Endothelial cell of umbilical vein (primary cell): ENCODE data around the gene ABI3BP. TPM values are rescaled to one million over a fixed set of nuclear protein-coding genes. Genes with fewer than 3 reads are reported as not detected.

ENCODE experiments used
- BruUV-seq: library from RNA; stranded (reverse); fragments of 400-500 nt; replicated peaks from 2 replicates; lab custom pipeline; 2021; lab: Mats Ljungman, UMichigan
- CTCF ChIA-PET: fragments of 300-600, 350-600 bp; sonication (Branson Sonifier 250); formaldehyde crosslinking; loops from one replicate; lab custom pipeline; 2021; ENCODE audit warnings: antibody characterized with exemption, inconsistent platforms; lab: Charles Lee
- POLR2A ChIA-PET: fragments of 300-600, 350-600 bp; sonication (Branson Sonifier 250); formaldehyde crosslinking; loops from one replicate; lab custom pipeline; 2021; ENCODE audit warnings: antibody characterized with exemption, inconsistent platforms; lab: Charles Lee
- DNase-seq: peaks from one replicate; pipeline ENCODE4 v3.0.0-alpha.2; 2011; ENCODE audit warnings: low read depth, low spot score
- FAIRE-seq: peaks from 2 replicates; lab custom pipeline; 2011; peaks lifted over from hg19 to GRCh38; lab: Jason Lieb, UNC
- H2AFZ ChIP-seq: 2 replicates; pipeline ENCODE4 v1.6.0; 2012; ENCODE audit warnings: low read depth, low read length, control low read depth, inconsistent platforms
- H3K27ac ChIP-seq: 2 replicates; pipeline ENCODE4 v1.5.1; 2011; ENCODE audit warnings: low read depth, mild to moderate bottlenecking, control low read depth, low read length, moderate library complexity; ENCODE audit not compliant: insufficient read depth
- H3K27me3 ChIP-seq, 2 experiments: 2 replicates each; pipeline versions ENCODE4 v1.6.0 to v1.6.1; 2011; ENCODE audit warnings: low read length in 2 of 2, mixed read lengths in 1 of 2; ENCODE audit not compliant: control insufficient read depth in 2 of 2, insufficient read depth in 2 of 2
- H3K36me3 ChIP-seq, 2 experiments: 2 replicates in 1 of 2; 3 replicates in 1 of 2; pipeline ENCODE4 v1.5.1; 2011; ENCODE audit warnings: low read length in 2 of 2, mild to moderate bottlenecking in 1 of 2, moderate library complexity in 1 of 2; ENCODE audit not compliant: control insufficient read depth in 2 of 2, insufficient read depth in 2 of 2; ENCODE audit errors: extremely low read depth in 1 of 2
- H3K4me1 ChIP-seq: 3 replicates; pipeline ENCODE4 v1.5.1; 2011; ENCODE audit warnings: mild to moderate bottlenecking, low read length; ENCODE audit not compliant: control insufficient read depth, insufficient read depth; ENCODE audit errors: extremely low read depth
- H3K4me2 ChIP-seq: 2 replicates; pipeline ENCODE4 v1.6.1; 2011; ENCODE audit warnings: low read length, control low read depth, mixed read lengths; ENCODE audit not compliant: insufficient read depth
- H3K4me3 ChIP-seq, 3 experiments: fragments of 200-600 bp in 1 of 3; sonication (generic), shearing (Covaris generic) in 1 of 3; replicated peaks in 1 of 3; 2 replicates each; pipeline ENCODE4 v1.5.1; 2011 to 2016; ENCODE audit warnings: control low read depth in 3 of 3, low read length in 3 of 3, mild to moderate bottlenecking in 2 of 3, inconsistent platforms in 1 of 3, low read depth in 1 of 3, moderate library complexity in 1 of 3; ENCODE audit not compliant: insufficient read depth in 1 of 3
- H3K79me2 ChIP-seq: 2 replicates; pipeline ENCODE4 v1.6.0; 2012; ENCODE audit warnings: low read length, inconsistent platforms; ENCODE audit not compliant: control insufficient read depth, insufficient read depth
- H3K9ac ChIP-seq: replicated peaks from 2 replicates; pipeline ENCODE3; 2011; ENCODE audit warnings: low read length, control low read depth; ENCODE audit not compliant: insufficient read depth; ENCODE audit errors: extremely low read depth
- H3K9me1 ChIP-seq: replicated peaks from 3 replicates; pipeline ENCODE4 v1.6.0; 2011; ENCODE audit warnings: mild to moderate bottlenecking, low read length; ENCODE audit not compliant: control insufficient read depth, insufficient read depth; ENCODE audit errors: extremely low read depth
- H3K9me3 ChIP-seq: replicated peaks from 2 replicates; pipeline ENCODE4 v1.5.1; 2012; ENCODE audit warnings: low read length, inconsistent platforms; ENCODE audit not compliant: control insufficient read depth, insufficient read depth
- H4K20me1 ChIP-seq: replicated peaks from 2 replicates; pipeline ENCODE3; 2011; ENCODE audit warnings: mild to moderate bottlenecking, low read length; ENCODE audit not compliant: control insufficient read depth, insufficient read depth; ENCODE audit errors: extremely low read depth
- CTCF ChIP-seq, 2 donors: IDR thresholded peaks; 1 replicate in 1 of 2; 2 replicates in 1 of 2; pipeline ENCODE4 v1.5.1; 2011; ENCODE audit warnings: low read length in 2 of 2, mild to moderate bottlenecking in 2 of 2, moderate library complexity in 2 of 2, control low read depth in 1 of 2, inconsistent platforms in 1 of 2, low read depth in 1 of 2; ENCODE audit not compliant: insufficient read depth in 1 of 2; ENCODE audit errors: extremely low read depth in 1 of 2
- EZH2 ChIP-seq: IDR thresholded peaks from 2 replicates; pipeline ENCODE4 v1.6.1; 2012; ENCODE audit warnings: borderline replicate concordance, low read depth, mild to moderate bottlenecking, moderate library complexity, low read length, inconsistent platforms; ENCODE audit not compliant: severe bottlenecking
- FOS ChIP-seq: IDR thresholded peaks from 2 replicates; pipeline ENCODE4 v1.6.1; 2011; ENCODE audit warnings: mild to moderate bottlenecking, low read length, moderate library complexity, borderline replicate concordance; ENCODE audit not compliant: insufficient read depth
- GATA2 ChIP-seq: IDR thresholded peaks from 2 replicates; pipeline ENCODE4 v1.7.0; 2011; ENCODE audit warnings: low read depth, mild to moderate bottlenecking, moderate library complexity, mixed read lengths, low read length; ENCODE audit not compliant: insufficient read length, insufficient read depth
- JUN ChIP-seq: IDR thresholded peaks from 2 replicates; pipeline ENCODE4 v1.6.1; 2011; ENCODE audit warnings: borderline replicate concordance, low read depth; ENCODE audit not compliant: insufficient read length, insufficient read depth
- MAX ChIP-seq: IDR thresholded peaks from 2 replicates; pipeline ENCODE4 v1.6.1; 2011; ENCODE audit not compliant: insufficient read depth, insufficient read length
- MYC ChIP-seq: IDR thresholded peaks from one replicate; pipeline ENCODE4 v1.6.1; 2011; ENCODE audit warnings: mild to moderate bottlenecking, low read depth, low read length
- POLR2A ChIP-seq: IDR thresholded peaks from 2 replicates; pipeline ENCODE4 v1.6.1; 2012; ENCODE audit warnings: low read depth, mild to moderate bottlenecking, control low read depth, low read length
- POLR2AphosphoS5 ChIP-seq: IDR thresholded peaks from 2 replicates; pipeline ENCODE4 v1.6.1; 2012; ENCODE audit warnings: low read depth, mild to moderate bottlenecking, control low read depth, low read length, moderate library complexity; ENCODE audit not compliant: insufficient read depth
- dilution Hi-C: fragments of 300-500 bp; cut with MboI; formaldehyde crosslinking; loops from one replicate; pipeline ENCODE4 v1.15.0; 2019; ENCODE audit warnings: low sequenced_read_pairs; ENCODE audit not compliant: extremely low pct_ligation_motif_present
- intact Hi-C: fragments of 100-400 bp; cut with micrococcal nuclease; formaldehyde crosslinking; loops from one replicate; pipeline ENCODE4 v1.10.0; 2022
- polyA plus RNA-seq, 4 experiments: library from polyadenylated mRNA; depleted of rRNA in 3 of 4; stranded (reverse) in 3 of 4; unstranded in 1 of 4; fragments of >200 nt; gene quantifications; 2 replicates each; pipeline versions ENCODE4 v1.2.1 to v1.2.3, GENCODE V29; 2011 to 2012; ENCODE audit warnings: missing spikeins in 1 of 4
- total RNA-seq: library from RNA; stranded (reverse); gene quantifications from 2 replicates; pipeline ENCODE4 v1.2.3, GENCODE V29; 2021

Gene ABI3BP
- total and polyA plus RNA-seq, 2 donors (not counting 3 experiments of a cell fraction or from before 2014, with no cell fraction given) = 78.1 to 106 TPM

- ChIA-PET CTCF (no interaction called here), POLR2A (no interaction called here)
- Histone ChIP-seq H3K9ac (no peak overlapping the region), H3K9me3 (no peaks in the 10 kb centered on the region), H3K4me2 (no peak overlapping the region), H3K9me1 (no peaks in the 10 kb centered on the region), H3K27me3 (no peaks in the 10 kb centered on the region), H4K20me1 (no peaks in the 10 kb centered on the region), H3K27ac (no peak overlapping the region), H3K4me1 (no peaks in the 10 kb centered on the region), H3K4me3 (no peak overlapping the region), H3K79me2 (no peaks in the 10 kb centered on the region), H2AFZ (no peak overlapping the region), H3K36me3 (no peaks in the 10 kb centered on the region)
- no TSS peak for BruUV-seq
- TF ChIP-seq MYC (no peak), POLR2AphosphoS5 (no peak), GATA2 (no peak), EZH2 (no peak), CTCF (IDR thresholded peaks at IDR 0.05; ENCODE audit: extremely low read depth in 1 of 2, insufficient read depth in 1 of 2, low read depth in 1 of 2, low read length in 2 of 2) (no peak), JUN (no peak), POLR2A (no peak), MAX (no peak), FOS (no peak)
- intact Hi-C loops (no loop called here), dilution Hi-C loops (no loop called here)
- FAIRE-seq (no peak), DNase-seq (no peak)
These were observed 182.6 kb downstream of the ABI3BP start for GRCh38 chr3:100810671-100811070.
